Hepatocyte (in vitro differentiated cells): ENCODE measurements around the gene DHX35. TPM values are rescaled to one million over a fixed set of nuclear protein-coding genes. Genes with fewer than 3 reads are reported as not detected.

ENCODE experiments used
- DNase-seq: peaks from one replicate; pipeline ENCODE4 v3.0.0-alpha.2; 2016; ENCODE audit warnings: low spot score
- H2AFZ ChIP-seq: fragments of 200-600 bp; sonication (generic); 2 replicates; pipeline ENCODE4 v1.6.0; 2016; ENCODE audit warnings: antibody characterized with exemption, mild to moderate bottlenecking
- H3K27ac ChIP-seq: fragments of 200-600 bp; sonication (generic); 2 replicates; pipeline ENCODE4 v1.5.1; 2016; ENCODE audit warnings: mild to moderate bottlenecking
- H3K27me3 ChIP-seq: fragments of 200-600 bp; sonication (generic); 2 replicates; pipeline ENCODE4 v1.6.1; 2016
- H3K36me3 ChIP-seq: fragments of 200-600 bp; sonication (generic); replicated peaks from 2 replicates; pipeline ENCODE4 v1.5.1; 2016; ENCODE audit warnings: low read depth; ENCODE audit not compliant: insufficient read depth
- H3K4me1 ChIP-seq: fragments of 200-600 bp; sonication (generic); 2 replicates; pipeline ENCODE4 v1.5.1; 2016; ENCODE audit warnings: mild to moderate bottlenecking, moderate library complexity; ENCODE audit not compliant: insufficient read depth
- H3K4me2 ChIP-seq: fragments of 200-600 bp; sonication (generic); 2 replicates; pipeline ENCODE4 v1.6.0; 2016
- H3K4me3 ChIP-seq: fragments of 200-600 bp; sonication (generic); 2 replicates; pipeline ENCODE4 v1.5.1; 2016; ENCODE audit warnings: mild to moderate bottlenecking
- H3K79me2 ChIP-seq: fragments of 200-600 bp; sonication (generic); 2 replicates; pipeline ENCODE4 v1.6.0; 2017; ENCODE audit warnings: mild to moderate bottlenecking
- H3K9me2 ChIP-seq: fragments of 200-600 bp; sonication (generic); replicated peaks from 2 replicates; pipeline ENCODE4 v1.6.0; 2017; ENCODE audit warnings: mild to moderate bottlenecking; ENCODE audit not compliant: insufficient read depth
- H3K9me3 ChIP-seq: fragments of 200-600 bp; sonication (generic); 2 replicates; pipeline ENCODE4 v1.5.1; 2016; ENCODE audit warnings: low read depth, mild to moderate bottlenecking
- H4K20me1 ChIP-seq: fragments of 200-600 bp; sonication (generic); 2 replicates; pipeline ENCODE4 v1.6.0; 2016; ENCODE audit warnings: mild to moderate bottlenecking; ENCODE audit not compliant: insufficient read depth, poor library complexity, severe bottlenecking
- CTCF ChIP-seq: fragments of 200-600 bp; sonication (generic); IDR thresholded peaks from 2 replicates; pipeline ENCODE4 v1.5.1; 2016; ENCODE audit warnings: antibody characterized with exemption, mild to moderate bottlenecking; ENCODE audit not compliant: poor library complexity
- EZH2 ChIP-seq: fragments of 200-600 bp; sonication (generic); IDR thresholded peaks from 2 replicates; pipeline ENCODE4 v1.6.1; 2016; ENCODE audit warnings: antibody characterized with exemption, mild to moderate bottlenecking, borderline replicate concordance
- EZH2phosphoT487 ChIP-seq: fragments of 200-600 bp; sonication (generic); IDR thresholded peaks from one replicate; pipeline ENCODE4 v1.6.1; 2018; ENCODE audit warnings: antibody characterized with exemption, mild to moderate bottlenecking, low read depth, moderate library complexity; ENCODE audit not compliant: unreplicated experiment, severe bottlenecking
- WGBS: methylation state at CpG from one replicate; pipeline ENCODE4 v1.1.6; 2016; ENCODE audit warnings: low lambda C conversion rate; ENCODE audit errors: missing lambda C conversion rate; 5-methylcytosine and 5-hydroxymethylcytosine counted together
- polyA plus RNA-seq: library from polyadenylated mRNA; unstranded; fragments of >200 nt; fragmentation: Nextera tagmentation; extraction: Ambion mirVana; gene quantifications from 2 replicates; pipeline ENCODE4 v1.2.1, GENCODE V29; 2016
- total RNA-seq: library from RNA; depleted of rRNA; stranded (reverse); fragments of >200 nt; gene quantifications from 2 replicates; pipeline ENCODE4 v1.2.3, GENCODE V29; 2014

DHX35 gene
- total and polyA plus RNA-seq, 2 experiments from 2014 or later, result 4.4 to 10.6 TPM

- no peak for TF ChIP-seq EZH2phosphoT487
- TF ChIP-seq EZH2, result no peak
- TF ChIP-seq CTCF, result no peak
- Histone ChIP-seq H3K4me3 (no peak overlapping the region), H3K4me2 (no peak overlapping the region), H3K9me2 (no peaks in the 10 kb centered on the region), H3K9me3 (no peaks in the 10 kb centered on the region), H4K20me1 (no peaks in the 10 kb centered on the region), H3K27me3 (peaks cover 4% of the 10 kb centered on the region), H3K79me2 (no peaks in the 10 kb centered on the region), H3K36me3 (no peaks in the 10 kb centered on the region), H3K27ac (no peak overlapping the region), H3K4me1 (no peaks in the 10 kb centered on the region), H2AFZ (no peak overlapping the region)
- DNase-seq, result no peak
- WGBS, result 84% methylated on average over 11 of the region's 11 CpGs
Measured at GRCh38 chr20:39072132-39072531, 110.0 kb downstream of the DHX35 start.

- H3K4me1 ChIP-seq, result no peaks in the 10 kb centered on the region
- WGBS, result 100% methylated on average over 2 of the region's 2 CpGs
Measured at GRCh38 chr20:39072653-39073052, 110.5 kb downstream of the DHX35 start.

GRCh38 chr20:39075731-39076130 is 113.6 kb downstream of the DHX35 start:
- WGBS, result 94% methylated on average over 2 of the region's 2 CpGs
- DNase-seq, result no peak
- no peak overlapping the region for H3K4me3 ChIP-seq
- no peak for TF ChIP-seq EZH2
- TF ChIP-seq EZH2phosphoT487, result no peak
- no peak for TF ChIP-seq CTCF
- H3K27ac ChIP-seq, result no peak overlapping the region
- H3K9me2 ChIP-seq, result no peaks in the 10 kb centered on the region
- no peaks in the 10 kb centered on the region for H4K20me1 ChIP-seq
- no peaks in the 10 kb centered on the region for H3K36me3 ChIP-seq
- no peaks in the 10 kb centered on the region for H3K4me1 ChIP-seq
- H3K9me3 ChIP-seq, result no peaks in the 10 kb centered on the region
- no peaks in the 10 kb centered on the region for H3K79me2 ChIP-seq
- no peak overlapping the region for H2AFZ ChIP-seq
- H3K4me2 ChIP-seq, result no peak overlapping the region
- H3K27me3 ChIP-seq, result peaks cover 4% of the 10 kb centered on the region

More at GRCh38 chr20:39072653-39073052, 110.5 kb downstream of the DHX35 start:
- H2AFZ ChIP-seq, result no peak overlapping the region
- DNase-seq, result no peak
- no peak for TF ChIP-seq EZH2
- no peak for TF ChIP-seq CTCF
- TF ChIP-seq EZH2phosphoT487, result no peak
- H3K9me3 ChIP-seq, result no peaks in the 10 kb centered on the region
- H4K20me1 ChIP-seq, result no peaks in the 10 kb centered on the region
- no peak overlapping the region for H3K4me2 ChIP-seq
- H3K79me2 ChIP-seq, result no peaks in the 10 kb centered on the region
- no peak overlapping the region for H3K4me3 ChIP-seq
- H3K27ac ChIP-seq, result no peak overlapping the region
- H3K9me2 ChIP-seq, result no peaks in the 10 kb centered on the region
- H3K27me3 ChIP-seq, result peaks cover 4% of the 10 kb centered on the region
- H3K36me3 ChIP-seq, result no peaks in the 10 kb centered on the region

GRCh38 chr20:39076958-39077357 is 114.8 kb downstream of the DHX35 start:
- WGBS, result 48% methylated on average over 7 of the region's 7 CpGs
- Histone ChIP-seq H3K4me1 (no peaks in the 10 kb centered on the region), H3K27me3 (peaks cover 4% of the 10 kb centered on the region), H3K9me3 (no peaks in the 10 kb centered on the region), H3K36me3 (no peaks in the 10 kb centered on the region), H2AFZ (no peak overlapping the region), H3K9me2 (no peaks in the 10 kb centered on the region), H3K4me3 (no peak overlapping the region), H4K20me1 (no peaks in the 10 kb centered on the region), H3K79me2 (no peaks in the 10 kb centered on the region), H3K4me2 (no peak overlapping the region), H3K27ac (no peak overlapping the region)
- no peak for DNase-seq
- TF ChIP-seq EZH2phosphoT487, result no peak
- no peak for TF ChIP-seq CTCF
- no peak for TF ChIP-seq EZH2
